ENCODE data around the gene INPP4B. TPM values are rescaled to one million over a fixed set of nuclear protein-coding genes. Genes with fewer than 3 reads are reported as not detected.

INPP4B gene
- total RNA-seq, 1 donor, result 54.2 TPM

GRCh38 chr4:142832022-142832421 lies 14.1 kb downstream of the INPP4B start:
- TF ChIP-seq CTCF (IDR thresholded peaks at IDR 0.05; ENCODE audit: insufficient read depth, low read length), result no peak
- no peak overlapping the region for H3K4me3 ChIP-seq (ENCODE audit: low read depth, low read length)
- no peak for DNase-seq (ENCODE audit: low read depth)

GRCh38 chr4:142826503-142827241 lies 19.4 kb downstream of the INPP4B start:
- DNase-seq (ENCODE audit: low read depth), result no peak
- H3K4me3 ChIP-seq (ENCODE audit: low read depth, low read length), result no peak overlapping the region
- TF ChIP-seq CTCF (IDR thresholded peaks at IDR 0.05; ENCODE audit: insufficient read depth, low read length), result no peak

- H3K4me3 ChIP-seq (ENCODE audit: low read depth, low read length), result no peak overlapping the region
- peak; percentile 63 for DNase-seq (ENCODE audit: low read depth)
- no peak for TF ChIP-seq CTCF (IDR thresholded peaks at IDR 0.05; ENCODE audit: insufficient read depth, low read length)
Measured at GRCh38 chr4:142824368-142824767, 21.7 kb downstream of the INPP4B start.

- no peak overlapping the region for H3K4me3 ChIP-seq (ENCODE audit: low read depth, low read length)
- no peak for TF ChIP-seq CTCF (IDR thresholded peaks at IDR 0.05; ENCODE audit: insufficient read depth, low read length)
- no peak for DNase-seq (ENCODE audit: low read depth)
Measured at GRCh38 chr4:142823796-142824195, 22.3 kb downstream of the INPP4B start.

GRCh38 chr4:142818476-142818875 lies 27.6 kb downstream of the INPP4B start:
- H3K4me3 ChIP-seq (ENCODE audit: low read depth, low read length), result no peak overlapping the region
- DNase-seq (ENCODE audit: low read depth), result no peak
- TF ChIP-seq CTCF (IDR thresholded peaks at IDR 0.05; ENCODE audit: insufficient read depth, low read length), result no peak

- peak overlapping the region; percentile 4 for H3K4me3 ChIP-seq (ENCODE audit: low read depth, low read length)
Measured at GRCh38 chr4:142818031-142818430, 28.1 kb downstream of the INPP4B start.

More at GRCh38 chr4:142818031-142818430, 28.1 kb downstream of the INPP4B start:
- no peak for TF ChIP-seq CTCF (IDR thresholded peaks at IDR 0.05; ENCODE audit: insufficient read depth, low read length)
- peak; percentile 94 for DNase-seq (ENCODE audit: low read depth)
